HG03469 (cell line): ENCODE measurements around the gene ARID1B.

ENCODE experiments used
- ATAC-seq: cut with Tn5 transposase; IDR thresholded peaks from one replicate; pipeline ENCODE4 v1.9.1; 2021; ENCODE audit warnings: mild to moderate bottlenecking, moderate library complexity, moderate number of reproducible peaks; ENCODE audit not compliant: unreplicated experiment

The ARID1B gene

GRCh38 chr6:157217894-157218370 is 440.8 kb downstream of the ARID1B start:
- no peak for ATAC-seq

DNA sequence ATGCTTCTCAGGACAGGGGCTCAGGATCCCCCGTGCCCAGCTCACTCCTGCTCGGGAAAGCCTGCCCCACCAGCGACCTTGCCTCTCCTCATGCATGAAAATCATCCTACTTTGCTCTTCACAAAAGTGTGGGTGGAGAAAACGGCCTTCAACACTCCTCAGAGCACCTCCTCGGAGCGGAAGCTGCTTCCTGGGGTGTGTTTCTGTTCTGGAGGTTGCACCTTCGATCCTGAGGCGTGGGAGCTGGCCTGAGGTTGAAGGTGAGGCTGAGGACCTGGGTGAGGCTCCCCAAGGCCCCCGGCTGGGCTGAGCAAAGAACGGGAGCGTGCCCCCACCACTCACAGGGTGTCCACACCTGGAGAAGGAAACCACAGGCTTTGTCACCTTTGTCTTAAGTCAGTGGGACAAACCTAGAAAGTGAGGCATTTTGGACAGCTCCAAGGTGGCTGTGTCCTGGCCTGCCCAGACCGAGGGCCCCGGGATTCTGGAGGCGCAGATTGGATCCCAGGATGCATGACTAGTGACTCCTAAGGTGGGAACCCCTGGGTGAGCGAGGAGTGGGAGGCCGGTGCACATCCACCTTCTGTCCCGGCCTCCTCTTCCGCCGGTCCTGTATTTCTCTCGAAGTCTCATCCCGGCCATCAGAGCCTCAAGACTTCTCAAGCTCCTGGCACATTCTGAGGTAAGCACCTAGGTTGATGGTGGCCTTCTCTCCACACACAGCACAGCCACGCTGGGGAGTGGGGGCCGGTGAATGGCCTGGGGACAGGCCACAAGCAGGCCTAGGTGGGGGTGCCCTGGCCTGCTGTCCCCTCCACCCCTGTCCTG is 441.4 kb downstream of the ARID1B start:
- no peak for ATAC-seq

GRCh38 chr6:157219201-157220200 is 442.3 kb downstream of the ARID1B start:
- ATAC-seq = no peak

DNA sequence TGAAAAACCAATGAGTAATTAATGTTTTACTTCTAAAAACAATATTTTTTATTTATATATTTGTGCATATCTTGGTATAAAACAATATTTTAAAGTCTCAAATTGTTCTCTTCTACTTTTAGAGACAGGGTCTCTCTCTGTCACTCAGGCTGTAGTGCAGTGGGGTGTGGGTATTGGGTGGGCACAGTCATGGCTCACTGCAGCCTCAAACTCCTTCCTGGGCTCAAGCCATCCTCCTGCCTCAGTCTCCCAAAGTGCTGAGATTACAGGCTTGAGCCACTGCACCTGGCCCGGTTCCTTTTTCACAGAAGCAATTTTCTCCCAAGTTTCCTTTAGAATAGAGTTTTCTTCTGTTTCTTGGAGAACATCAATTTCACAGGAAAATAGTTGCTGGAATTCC is 443.3 kb downstream of the ARID1B start:
- no peak for ATAC-seq

- ATAC-seq = no peak
Observed at GRCh38 chr6:157221049-157221816, 444.1 kb downstream of the ARID1B start.

GRCh38 chr6:157221817-157222175 is 444.6 kb downstream of the ARID1B start:
- no peak for ATAC-seq

DNA sequence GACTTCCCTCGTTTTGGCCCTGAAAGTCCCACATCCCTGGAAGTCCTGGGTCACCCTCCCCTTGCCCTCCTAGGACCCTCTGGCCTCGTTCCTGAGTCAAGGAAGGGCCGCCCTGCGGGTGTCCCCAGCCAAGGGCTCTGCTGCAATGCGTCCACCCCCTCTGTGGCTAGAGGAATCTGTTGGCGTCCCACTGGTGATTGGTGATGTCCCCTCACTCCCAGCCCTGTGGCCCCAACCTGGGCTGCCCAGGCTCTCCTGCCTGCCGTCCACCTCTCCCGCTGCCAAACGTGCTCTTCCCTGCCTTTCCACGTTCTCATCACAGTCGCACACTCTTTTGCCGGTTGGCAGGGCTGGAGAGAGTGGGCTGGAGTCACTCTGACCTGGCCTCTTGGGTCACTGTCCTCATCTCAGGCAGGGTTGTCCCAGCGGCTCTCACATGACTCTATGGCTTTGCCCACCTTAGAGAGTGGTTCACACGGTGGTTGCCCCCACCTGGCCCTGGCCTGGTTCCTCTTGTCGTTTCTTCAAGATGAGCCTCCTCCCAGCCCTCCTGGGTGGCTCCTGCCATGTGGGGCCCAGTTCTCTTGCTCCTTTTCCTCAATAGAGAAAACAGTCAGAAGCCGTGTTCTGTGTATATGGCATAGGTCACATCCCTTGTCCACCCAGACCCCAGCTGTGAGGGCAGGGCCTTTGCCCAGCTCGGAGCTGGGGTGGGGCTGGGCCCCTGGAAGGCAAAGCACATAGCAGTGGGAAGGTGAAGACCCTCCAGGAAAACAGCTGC is 445.2 kb downstream of the ARID1B start:
- no peak for ATAC-seq

GRCh38 chr6:157223021-157223430 is 445.8 kb downstream of the ARID1B start:
- no peak for ATAC-seq

DNA sequence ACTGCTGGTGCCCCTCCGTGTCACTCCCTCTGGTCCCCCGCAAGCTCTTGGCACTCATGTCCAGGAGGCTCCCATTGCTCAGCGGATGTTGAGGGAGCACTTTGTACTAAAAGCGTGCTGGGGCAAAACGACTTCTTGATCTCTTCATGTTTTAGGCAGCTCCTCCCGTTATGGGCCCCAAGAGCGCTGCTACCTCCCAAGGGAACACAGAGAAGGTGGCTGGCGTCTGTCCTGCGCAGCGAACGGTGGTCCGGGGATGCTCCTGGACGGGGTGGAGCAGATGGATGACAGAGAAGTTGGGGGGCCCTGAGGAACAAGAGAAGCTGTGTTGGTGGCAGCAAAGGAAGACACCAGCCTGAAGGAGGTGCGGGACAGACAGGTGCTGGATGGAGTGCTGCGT is 446.3 kb downstream of the ARID1B start:
- ATAC-seq = no peak

GRCh38 chr6:157224178-157224950 is 447.2 kb downstream of the ARID1B start:
- ATAC-seq = no peak

GRCh38 chr6:157224951-157225574 is 447.9 kb downstream of the ARID1B start:
- ATAC-seq = no peak

DNA sequence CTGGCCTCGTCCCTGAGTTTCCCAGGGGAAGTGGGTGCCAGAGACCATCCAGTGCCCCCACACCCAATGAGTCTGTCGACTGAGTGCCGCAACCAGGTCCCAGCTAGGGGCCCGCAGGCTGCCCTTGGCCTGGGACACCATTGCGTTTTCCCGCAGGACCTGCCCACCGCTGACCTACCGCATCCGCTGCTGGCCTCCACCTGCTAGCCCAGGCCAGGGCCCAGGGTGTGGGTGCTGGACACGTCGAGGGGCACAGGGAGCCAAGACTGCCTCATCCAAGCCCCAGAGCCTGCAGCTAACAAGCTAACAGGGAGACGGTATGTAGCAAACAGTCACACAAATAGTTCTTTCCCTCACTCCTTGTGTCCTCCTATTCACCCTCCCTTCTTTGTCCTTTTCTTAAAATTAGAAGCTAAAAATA is 448.4 kb downstream of the ARID1B start:
- ATAC-seq = no peak

DNA sequence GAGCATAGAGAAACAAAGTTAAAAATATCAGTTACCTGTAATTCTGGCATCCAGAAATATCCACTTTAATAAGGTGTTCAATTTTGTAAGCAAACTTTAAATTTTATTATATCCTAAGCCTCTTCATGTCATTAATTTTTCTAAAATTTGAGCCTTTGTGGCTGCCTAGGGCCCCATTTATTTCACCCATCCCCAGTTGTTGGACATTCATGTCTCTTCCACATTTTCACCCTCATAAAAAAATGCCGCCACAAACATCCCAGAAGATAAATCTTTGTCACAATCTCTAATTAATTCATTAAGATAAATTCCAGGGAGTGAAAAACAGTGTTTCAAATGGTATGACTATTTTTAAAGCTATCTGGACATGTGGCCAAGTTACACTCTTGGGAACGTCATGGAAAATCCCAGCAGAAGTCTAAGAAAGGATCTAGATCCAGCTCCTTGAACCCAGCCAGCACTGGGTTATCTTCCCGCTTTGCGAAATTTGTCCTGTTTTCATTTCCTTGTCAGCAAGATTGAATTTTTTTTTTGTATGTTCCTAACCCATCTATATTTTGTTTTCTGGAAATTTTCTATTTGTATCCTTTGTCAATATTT is 448.9 kb downstream of the ARID1B start:
- ATAC-seq = no peak

DNA sequence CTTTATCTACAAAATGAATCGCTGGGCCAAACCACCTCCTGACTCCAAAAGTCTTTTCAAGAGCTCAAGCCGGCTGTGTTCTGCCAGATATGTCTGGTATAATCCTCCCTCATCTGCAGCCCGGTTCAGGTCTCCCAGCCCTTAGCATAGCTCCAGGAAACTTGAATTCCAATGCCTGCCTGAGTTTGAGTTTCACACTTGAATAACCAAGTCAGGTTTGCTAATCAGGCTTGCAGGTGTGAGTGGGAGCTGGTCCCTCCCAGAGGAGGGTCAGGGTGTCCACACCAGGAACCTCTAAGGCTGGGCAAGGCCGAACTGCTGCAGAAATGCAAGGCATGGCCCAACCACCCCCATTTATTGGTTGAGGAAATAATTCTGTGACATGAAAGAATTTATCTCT is 449.6 kb downstream of the ARID1B start:
- no peak for ATAC-seq

GRCh38 chr6:157227202-157228166 is 450.3 kb downstream of the ARID1B start:
- no peak for ATAC-seq

DNA sequence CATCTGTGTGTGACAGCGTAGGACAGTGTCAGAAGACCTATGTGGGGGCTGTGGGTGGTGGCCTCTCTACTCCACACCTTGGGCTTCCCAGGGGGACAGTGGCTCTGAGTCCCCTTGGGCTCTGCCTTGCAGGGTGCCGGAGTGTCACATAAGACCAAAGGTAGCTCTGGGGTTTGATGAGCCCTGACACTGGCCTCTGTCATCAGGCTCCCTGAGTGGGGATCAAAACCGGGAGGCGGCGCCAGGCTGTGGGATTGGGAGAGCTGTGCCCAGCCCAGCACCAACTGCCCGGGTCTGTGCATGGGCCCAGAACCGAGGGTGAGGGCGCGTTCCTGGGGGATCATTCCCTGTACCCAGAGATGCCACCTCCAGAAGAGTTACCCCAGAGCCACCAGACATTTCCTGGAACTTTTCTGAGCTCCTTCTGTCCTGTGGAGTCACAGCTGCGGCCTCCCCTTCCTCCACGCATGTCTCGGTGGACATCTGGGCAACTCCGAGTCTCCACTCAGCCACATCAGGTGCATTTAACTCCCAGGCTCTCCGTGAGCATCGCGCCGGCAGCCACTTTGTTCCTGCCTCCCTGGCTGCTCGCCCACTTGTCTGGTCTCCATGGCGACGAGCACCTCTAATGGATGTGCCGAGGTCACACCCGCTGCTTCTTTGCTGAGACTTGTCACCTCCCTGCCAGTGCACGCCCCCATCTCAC is 451.4 kb downstream of the ARID1B start:
- ATAC-seq = no peak
